A673 (cell line): ENCODE results near the gene CABP4. TPM values are rescaled to one million over a fixed set of nuclear protein-coding genes. Genes with fewer than 3 reads are reported as not detected.

Experiments
- BruUV-seq: library from RNA; stranded (reverse); fragments of 400-500 nt; replicated peaks from 2 replicates; lab custom pipeline; 2021; lab: Mats Ljungman, UMichigan
- CTCF ChIA-PET: fragments of 300-600 bp; sonication (Branson Sonifier 250); formaldehyde crosslinking; loops from one replicate; lab custom pipeline; 2022; ENCODE audit warnings: antibody characterized with exemption; lab: Charles Lee
- POLR2A ChIA-PET: fragments of 300-600 bp; sonication (Branson Sonifier 250); formaldehyde crosslinking; loops from one replicate; lab custom pipeline; 2022; ENCODE audit warnings: antibody characterized with exemption; ENCODE audit not compliant: low non-redundant PET; lab: Charles Lee
- DNase-seq: peaks from one replicate; pipeline ENCODE4 v3.0.0-alpha.2; 2015; ENCODE audit warnings: low spot score
- H3K27ac ChIP-seq: fragments of 200-600 bp; sonication (generic); 2 replicates; pipeline ENCODE4 v1.5.1; 2016; ENCODE audit warnings: mixed run types, low read depth, mild to moderate bottlenecking, mixed read lengths, antibody characterized with exemption, low read length; ENCODE audit not compliant: poor library complexity, severe bottlenecking
- H3K27me3 ChIP-seq: fragments of 200-600 bp; sonication (generic); replicated peaks from 2 replicates; pipeline ENCODE4 v1.6.1; 2017; ENCODE audit warnings: mixed run types, low read depth, mild to moderate bottlenecking, mixed read lengths, antibody characterized with exemption, low read length; ENCODE audit not compliant: insufficient read depth, poor library complexity
- H3K36me3 ChIP-seq: fragments of 200-600 bp; sonication (generic); 2 replicates; pipeline ENCODE4 v1.6.1; 2016; ENCODE audit warnings: mixed run types, mild to moderate bottlenecking, mixed read lengths, antibody characterized with exemption, low read length; ENCODE audit not compliant: insufficient read depth, poor library complexity, severe bottlenecking
- H3K4me1 ChIP-seq: fragments of 200-600 bp; sonication (generic); 2 replicates; pipeline ENCODE4 v1.6.1; 2017; ENCODE audit warnings: mixed run types, mild to moderate bottlenecking, mixed read lengths, antibody characterized with exemption, low read length; ENCODE audit not compliant: insufficient read depth, poor library complexity, severe bottlenecking
- H3K4me3 ChIP-seq: fragments of 200-600 bp; sonication (generic); 2 replicates; pipeline ENCODE4 v1.5.1; 2016; ENCODE audit warnings: low read depth, mixed run types, mild to moderate bottlenecking, mixed read lengths, low read length; ENCODE audit not compliant: poor library complexity, severe bottlenecking
- H3K9me3 ChIP-seq: fragments of 200-600 bp; sonication (generic); 2 replicates; pipeline ENCODE4 v1.6.1; 2016; ENCODE audit warnings: mixed run types, low read depth, mild to moderate bottlenecking, mixed read lengths, antibody characterized with exemption, low read length; ENCODE audit not compliant: poor library complexity, severe bottlenecking
- EZH2 ChIP-seq: fragments of 200-600 bp; sonication (generic); IDR thresholded peaks from 2 replicates; pipeline ENCODE4 v1.6.1; 2017; ENCODE audit warnings: borderline replicate concordance, low read depth, mild to moderate bottlenecking, mixed read lengths, antibody characterized with exemption, low read length; ENCODE audit not compliant: poor library complexity, severe bottlenecking
- intact Hi-C: fragments of 100-400 bp; cut with micrococcal nuclease; formaldehyde crosslinking; loops from one replicate; pipeline ENCODE4 v1.10.0; 2022; ENCODE audit not compliant: unreplicated experiment
- total RNA-seq: library from RNA; stranded (reverse); gene quantifications from 2 replicates; pipeline ENCODE4 v1.2.3, GENCODE V29; 2021
- TF ChIP-seq, protein P1 (sequence below): fragments of 300-800, 200-600 bp; sonication (generic); conservative IDR thresholded peaks from 2 replicates; pipeline ENCODE4 v1.5.1; 2017; ENCODE audit warnings: low read depth, mild to moderate bottlenecking, antibody characterized with exemption, low read length, moderate library complexity, mixed read lengths

Gene CABP4
- total RNA-seq, 1 experiment from 2014 or later: not detected

DNA sequence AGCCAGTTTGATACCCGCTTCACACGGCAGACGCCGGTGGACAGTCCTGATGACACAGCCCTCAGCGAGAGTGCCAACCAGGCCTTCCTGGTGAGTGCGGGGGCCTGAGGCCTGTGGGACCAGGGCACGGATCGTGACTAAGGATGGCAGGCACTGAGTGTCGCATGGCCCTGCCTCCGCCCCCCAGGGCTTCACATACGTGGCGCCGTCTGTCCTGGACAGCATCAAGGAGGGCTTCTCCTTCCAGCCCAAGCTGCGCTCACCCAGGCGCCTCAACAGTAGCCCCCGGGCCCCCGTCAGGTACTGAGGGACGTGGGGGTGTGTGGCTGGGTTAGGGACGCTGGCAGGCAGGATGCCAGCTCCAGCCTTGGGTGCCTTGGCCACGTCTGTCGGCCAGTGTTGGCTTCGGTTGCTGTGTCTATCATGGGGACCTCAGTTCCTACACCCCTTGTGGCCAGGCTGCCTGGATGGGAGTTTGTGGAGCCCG, 20.7 kb upstream of the CABP4 start:
- DNase-seq: no peak
- Histone ChIP-seq H3K27me3 (no peaks in the 10 kb centered on the region), H3K36me3 (peaks cover 34% of the 10 kb centered on the region), H3K4me3 (no peak overlapping the region), H3K27ac (no peak overlapping the region), H3K9me3 (no peaks in the 10 kb centered on the region), H3K4me1 (peaks cover 1% of the 10 kb centered on the region)
- ChIA-PET CTCF (no interaction called here), POLR2A (no interaction called here)
- no TSS peak for BruUV-seq
- TF ChIP-seq, protein P1, sequence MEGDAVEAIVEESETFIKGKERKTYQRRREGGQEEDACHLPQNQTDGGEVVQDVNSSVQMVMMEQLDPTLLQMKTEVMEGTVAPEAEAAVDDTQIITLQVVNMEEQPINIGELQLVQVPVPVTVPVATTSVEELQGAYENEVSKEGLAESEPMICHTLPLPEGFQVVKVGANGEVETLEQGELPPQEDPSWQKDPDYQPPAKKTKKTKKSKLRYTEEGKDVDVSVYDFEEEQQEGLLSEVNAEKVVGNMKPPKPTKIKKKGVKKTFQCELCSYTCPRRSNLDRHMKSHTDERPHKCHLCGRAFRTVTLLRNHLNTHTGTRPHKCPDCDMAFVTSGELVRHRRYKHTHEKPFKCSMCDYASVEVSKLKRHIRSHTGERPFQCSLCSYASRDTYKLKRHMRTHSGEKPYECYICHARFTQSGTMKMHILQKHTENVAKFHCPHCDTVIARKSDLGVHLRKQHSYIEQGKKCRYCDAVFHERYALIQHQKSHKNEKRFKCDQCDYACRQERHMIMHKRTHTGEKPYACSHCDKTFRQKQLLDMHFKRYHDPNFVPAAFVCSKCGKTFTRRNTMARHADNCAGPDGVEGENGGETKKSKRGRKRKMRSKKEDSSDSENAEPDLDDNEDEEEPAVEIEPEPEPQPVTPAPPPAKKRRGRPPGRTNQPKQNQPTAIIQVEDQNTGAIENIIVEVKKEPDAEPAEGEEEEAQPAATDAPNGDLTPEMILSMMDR: no peak
- no peak for TF ChIP-seq EZH2
- intact Hi-C loops: no loop called here

DNA sequence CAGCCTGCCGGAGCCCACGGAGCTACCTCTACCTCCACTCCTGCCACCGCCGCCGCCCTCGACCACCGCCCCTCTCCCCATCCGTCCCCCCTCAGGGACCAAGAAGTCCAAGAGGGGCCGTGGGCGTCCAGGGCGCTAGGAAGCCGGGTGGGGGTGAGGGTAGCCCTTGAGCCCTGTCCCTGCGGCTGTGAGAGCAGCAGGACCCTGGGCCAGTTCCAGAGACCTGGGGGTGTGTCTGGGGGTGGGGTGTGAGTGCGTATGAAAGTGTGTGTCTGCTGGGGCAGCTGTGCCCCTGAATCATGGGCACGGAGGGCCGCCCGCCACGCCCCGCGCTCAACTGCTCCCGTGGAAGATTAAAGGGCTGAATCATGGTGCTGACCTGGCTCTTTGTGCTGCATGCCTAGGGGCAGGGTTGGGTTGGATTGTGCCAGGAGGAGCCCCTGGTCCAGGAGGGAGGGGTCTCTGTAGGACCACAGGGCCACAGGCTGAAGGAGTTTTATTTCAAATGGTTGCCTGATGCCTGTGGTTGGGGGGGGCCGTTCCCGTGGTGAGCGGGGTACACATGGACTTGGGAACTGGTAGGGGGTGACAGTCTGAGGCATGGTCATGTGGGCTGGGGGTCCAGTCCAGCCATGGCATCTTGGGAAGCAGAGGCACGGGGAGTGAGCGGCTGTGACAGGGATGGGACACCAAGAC, 20.0 kb upstream of the CABP4 start:
- ChIA-PET CTCF (no interaction called here), POLR2A (no interaction called here)
- intact Hi-C loops: no loop called here
- Histone ChIP-seq H3K27ac (no peak overlapping the region), H3K9me3 (no peaks in the 10 kb centered on the region), H3K4me1 (no peaks in the 10 kb centered on the region), H3K36me3 (peaks cover 34% of the 10 kb centered on the region), H3K4me3 (no peak overlapping the region), H3K27me3 (no peaks in the 10 kb centered on the region)
- no peak for DNase-seq
- TF ChIP-seq EZH2: no peak
- TF ChIP-seq, protein P1: no peak
- no TSS peak for BruUV-seq

DNA sequence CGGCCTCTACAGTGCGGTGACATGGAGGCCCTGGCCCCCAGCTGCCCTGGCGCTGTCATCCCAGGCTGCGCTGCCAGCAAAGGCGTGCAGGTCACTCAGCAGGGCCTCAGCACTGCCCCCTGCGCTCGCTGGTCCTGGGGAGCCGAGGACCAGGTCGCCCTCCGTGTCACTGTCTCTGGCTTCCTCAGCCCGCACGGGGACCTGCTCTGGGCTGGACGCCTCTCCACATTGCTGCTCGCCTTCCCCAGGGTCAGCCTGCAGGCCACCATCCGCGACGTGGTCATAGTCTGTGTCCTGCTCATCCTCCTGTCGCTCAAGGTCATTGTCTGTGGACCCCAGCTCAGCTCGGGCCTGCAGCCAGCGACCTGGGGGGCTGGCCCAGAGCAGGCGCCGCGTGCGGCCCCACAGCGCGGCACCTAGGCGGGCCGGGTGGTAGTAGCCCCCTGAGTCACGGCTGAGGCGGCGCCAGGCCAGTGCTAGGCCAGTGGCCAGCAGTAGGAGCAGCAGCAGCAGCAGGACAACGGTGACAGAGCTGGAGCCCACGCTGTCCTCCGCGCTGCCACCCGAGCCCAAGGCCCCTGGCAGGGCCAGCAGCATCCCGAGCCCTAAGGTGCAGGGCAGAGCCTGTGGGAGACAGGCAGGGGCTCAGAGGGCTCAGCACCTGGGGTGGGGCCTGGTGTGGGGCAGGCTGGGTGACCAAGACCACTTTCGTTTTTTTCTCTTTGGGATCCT, 19.3 kb upstream of the CABP4 start:
- BruUV-seq: no TSS peak
- intact Hi-C loops: no loop called here
- H3K27ac ChIP-seq: no peak overlapping the region
- DNase-seq: no peak
- H3K9me3 ChIP-seq: no peaks in the 10 kb centered on the region
- ChIA-PET POLR2A (no interaction called here), CTCF (no interaction called here)
- TF ChIP-seq, protein P1: no peak
- no peak for TF ChIP-seq EZH2
- H3K4me3 ChIP-seq: no peak overlapping the region
- H3K4me1 ChIP-seq: no peaks in the 10 kb centered on the region
- peaks cover 35% of the 10 kb centered on the region for H3K36me3 ChIP-seq
- H3K27me3 ChIP-seq: no peaks in the 10 kb centered on the region
